Measurements from ENCODE around the gene PLEKHM1.
"Not testable (repeated sequence)": the region's sequence is repeated elsewhere in the genome, so short reads cannot be mapped to it uniquely, and the experiment has no call there.

- TF ChIP-seq USF2 (IDR thresholded peaks at IDR 0.05; ENCODE audit: low read depth, low read length), result peak; percentile 60
- not testable (repeated sequence) for TF ChIP-seq POLR2A (IDR thresholded peaks at IDR 0.05; ENCODE audit: low read depth, low read length); CTCF (conservative IDR thresholded peaks at IDR 0.05; ENCODE audit: low read depth, low read length); MAFK (IDR thresholded peaks at IDR 0.05; ENCODE audit: low read depth, low read length); SMC3 (IDR thresholded peaks at IDR 0.05; ENCODE audit: low read depth, low read length); NFE2L2 (IDR thresholded peaks at IDR 0.05; ENCODE audit: low read depth, low read length); ELK1 (IDR thresholded peaks at IDR 0.05; ENCODE audit: borderline replicate concordance, low read depth, low read length)
Measured at GRCh38 chr17:45445901-45446743, 44.4 kb downstream of the PLEKHM1 start.
